DND-41 (cell line): Measurements from ENCODE around the gene CCDC107.

Experiments used
- CTCF ChIP-seq: IDR thresholded peaks from 2 replicates; pipeline ENCODE4 v1.5.1; 2012; ENCODE audit warnings: borderline replicate concordance, low read length, moderate library complexity, mild to moderate bottlenecking; ENCODE audit not compliant: poor library complexity, severe bottlenecking; ENCODE audit errors: extremely low read depth
- EZH2 ChIP-seq: IDR thresholded peaks from 3 replicates; pipeline ENCODE4 v1.6.1; 2012; ENCODE audit warnings: borderline replicate concordance, low read depth, mild to moderate bottlenecking, moderate library complexity, low read length, inconsistent platforms; ENCODE audit not compliant: severe bottlenecking

GRCh38 chr9:35673132-35674024 lies 15.3 kb downstream of the CCDC107 start, which contains the start of gene CA9:
- TF ChIP-seq EZH2 = no peak
- TF ChIP-seq CTCF = no peak
